Measurements from ENCODE around the gene ZMIZ1. TPM values are rescaled to one million over a fixed set of nuclear protein-coding genes. Genes with fewer than 3 reads are reported as not detected.

ZMIZ1 gene
- total RNA-seq, 1 experiment from 2014 or later: 35.8 TPM

GRCh38 chr10:79354615-79355014 is 285.8 kb downstream of the ZMIZ1 start:
- H3K27ac ChIP-seq (ENCODE audit: low read depth, low read length, poor library complexity, severe bottlenecking): no peak overlapping the region
- H3K27me3 ChIP-seq (replicated peaks; ENCODE audit: insufficient read depth, low read depth, low read length, poor library complexity): no peaks in the 10 kb centered on the region
- no peak for DNase-seq (ENCODE audit: low spot score)
- no peaks in the 10 kb centered on the region for H3K9me3 ChIP-seq (ENCODE audit: low read depth, low read length, poor library complexity, severe bottlenecking)
- intact Hi-C loops (cut with micrococcal nuclease; ENCODE audit: unreplicated experiment): no loop called here
- ChIA-PET CTCF (interaction anchor here (0.6 kb wide), 1 partner anchor 152 kb away, joined by 3 read pairs; no protein-coding TSS in a partner anchor), POLR2A (ENCODE audit: low non-redundant PET) (no interaction called here)
- peaks cover 65% of the 10 kb centered on the region for H3K36me3 ChIP-seq (ENCODE audit: insufficient read depth, low read length, poor library complexity, severe bottlenecking)
- H3K4me1 ChIP-seq (ENCODE audit: insufficient read depth, low read length, poor library complexity, severe bottlenecking): no peaks in the 10 kb centered on the region
- H3K4me3 ChIP-seq (ENCODE audit: low read depth, low read length, poor library complexity, severe bottlenecking): no peak overlapping the region
- TF ChIP-seq EZH2 (IDR thresholded peaks at IDR 0.05; ENCODE audit: borderline replicate concordance, low read depth, low read length, poor library complexity, severe bottlenecking) (no peak), CTCF (conservative IDR thresholded peaks at IDR 0.05; ENCODE audit: low read depth, low read length) (no peak)
- no TSS peak for BruUV-seq (replicated peaks)

- no peaks in the 10 kb centered on the region for H3K4me1 ChIP-seq (ENCODE audit: insufficient read depth, low read length, poor library complexity, severe bottlenecking)
- ChIA-PET CTCF (no interaction called here), POLR2A (ENCODE audit: low non-redundant PET) (no interaction called here)
- no peak for TF ChIP-seq EZH2 (IDR thresholded peaks at IDR 0.05; ENCODE audit: borderline replicate concordance, low read depth, low read length, poor library complexity, severe bottlenecking)
- TF ChIP-seq CTCF (conservative IDR thresholded peaks at IDR 0.05; ENCODE audit: low read depth, low read length): no peak
- H3K9me3 ChIP-seq (ENCODE audit: low read depth, low read length, poor library complexity, severe bottlenecking): no peaks in the 10 kb centered on the region
- peaks cover 56% of the 10 kb centered on the region for H3K36me3 ChIP-seq (ENCODE audit: insufficient read depth, low read length, poor library complexity, severe bottlenecking)
- H3K27ac ChIP-seq (ENCODE audit: low read depth, low read length, poor library complexity, severe bottlenecking): no peak overlapping the region
- no TSS peak for BruUV-seq (replicated peaks)
- no peak overlapping the region for H3K4me3 ChIP-seq (ENCODE audit: low read depth, low read length, poor library complexity, severe bottlenecking)
- H3K27me3 ChIP-seq (replicated peaks; ENCODE audit: insufficient read depth, low read depth, low read length, poor library complexity): no peaks in the 10 kb centered on the region
- no peak for DNase-seq (ENCODE audit: low spot score)
- intact Hi-C loops (cut with micrococcal nuclease; ENCODE audit: unreplicated experiment): no loop called here
These were observed 286.8 kb downstream of the ZMIZ1 start for GRCh38 chr10:79355420-79356017.

- ChIA-PET CTCF (no interaction called here), POLR2A (ENCODE audit: low non-redundant PET) (no interaction called here)
- no peak overlapping the region for H3K27ac ChIP-seq (ENCODE audit: low read depth, low read length, poor library complexity, severe bottlenecking)
- peaks cover 50% of the 10 kb centered on the region for H3K36me3 ChIP-seq (ENCODE audit: insufficient read depth, low read length, poor library complexity, severe bottlenecking)
- TF ChIP-seq CTCF (conservative IDR thresholded peaks at IDR 0.05; ENCODE audit: low read depth, low read length) (no peak), EZH2 (IDR thresholded peaks at IDR 0.05; ENCODE audit: borderline replicate concordance, low read depth, low read length, poor library complexity, severe bottlenecking) (no peak)
- intact Hi-C loops (cut with micrococcal nuclease; ENCODE audit: unreplicated experiment): no loop called here
- no peak overlapping the region for H3K4me3 ChIP-seq (ENCODE audit: low read depth, low read length, poor library complexity, severe bottlenecking)
- no peaks in the 10 kb centered on the region for H3K9me3 ChIP-seq (ENCODE audit: low read depth, low read length, poor library complexity, severe bottlenecking)
- BruUV-seq (replicated peaks): no TSS peak
- no peak for DNase-seq (ENCODE audit: low spot score)
- no peaks in the 10 kb centered on the region for H3K27me3 ChIP-seq (replicated peaks; ENCODE audit: insufficient read depth, low read depth, low read length, poor library complexity)
- no peaks in the 10 kb centered on the region for H3K4me1 ChIP-seq (ENCODE audit: insufficient read depth, low read length, poor library complexity, severe bottlenecking)
These were observed 287.3 kb downstream of the ZMIZ1 start for GRCh38 chr10:79356104-79356503.
